ENCODE results near the gene FAAP24.
"Not testable (repeated sequence)": the region's sequence is repeated elsewhere in the genome, so short reads cannot be mapped to it uniquely, and the experiment has no call there.

The FAAP24 gene

GRCh38 chr19:33000510-33000909 is 28.5 kb downstream of the FAAP24 start:
- peak; percentile 52 for DNase-seq

- DNase-seq = no peak
Observed at GRCh38 chr19:33000910-33001309, 28.9 kb downstream of the FAAP24 start.

- not testable (repeated sequence) for DNase-seq
Observed at GRCh38 chr19:33002126-33002865, 30.3 kb downstream of the FAAP24 start.

GRCh38 chr19:33003424-33004024 is 31.5 kb downstream of the FAAP24 start:
- not testable (repeated sequence) for DNase-seq

- no peak for DNase-seq
Observed at GRCh38 chr19:33005440-33005839, 33.4 kb downstream of the FAAP24 start.

- no peak for DNase-seq
Observed at GRCh38 chr19:33008738-33009137, 36.7 kb downstream of the FAAP24 start.

GRCh38 chr19:33010891-33011290 is 38.8 kb downstream of the FAAP24 start:
- not testable (repeated sequence) for DNase-seq

- no peak for DNase-seq
Observed at GRCh38 chr19:33022472-33023116, 50.6 kb downstream of the FAAP24 start.

- DNase-seq = no peak
Observed at GRCh38 chr19:33024398-33024797, 52.4 kb downstream of the FAAP24 start.

- not testable (repeated sequence) for DNase-seq
Observed at GRCh38 chr19:33025468-33026238, 53.6 kb downstream of the FAAP24 start.

GRCh38 chr19:33026602-33027001 is 54.6 kb downstream of the FAAP24 start:
- DNase-seq = not testable (repeated sequence)

Measured in activated CD8-positive, alpha-beta memory T cell treated with anti-CD3 and anti-CD28 coated beads, Interleukin-2, amount 50 U/mL, for 48 hours (primary cell).